Neural progenitor cell (in vitro differentiated cells): ENCODE results near the gene TP63. TPM values are rescaled to one million over a fixed set of nuclear protein-coding genes. Genes with fewer than 3 reads are reported as not detected.

Experiments
- DNase-seq: peaks from one replicate; pipeline ENCODE4 v3.0.0-alpha.2; 2016; ENCODE audit warnings: low spot score
- H2AFZ ChIP-seq: fragments of 200-600 bp; sonication (generic); replicated peaks from 2 replicates; pipeline ENCODE4 v1.6.1; 2016; ENCODE audit warnings: antibody characterized with exemption
- H3F3A ChIP-seq: fragments of 200-600 bp; sonication (generic); 2 replicates; pipeline ENCODE4 v1.6.1; 2016; ENCODE audit warnings: antibody characterized with exemption, low read depth
- H3K27ac ChIP-seq: fragments of 200-600 bp; sonication (generic); 2 replicates; pipeline ENCODE4 v1.5.1; 2016; ENCODE audit warnings: mild to moderate bottlenecking
- H3K27me3 ChIP-seq: fragments of 200-600 bp; sonication (generic); 2 replicates; pipeline ENCODE4 v1.6.1; 2016; ENCODE audit warnings: mild to moderate bottlenecking, moderate library complexity
- H3K36me3 ChIP-seq: fragments of 200-600 bp; sonication (generic); 2 replicates; pipeline ENCODE4 v1.5.1; 2016
- H3K4me1 ChIP-seq: fragments of 200-600 bp; sonication (generic); 2 replicates; pipeline ENCODE4 v1.6.1; 2016; ENCODE audit warnings: mixed run types
- H3K4me2 ChIP-seq: fragments of 200-600 bp; sonication (generic); 2 replicates; pipeline ENCODE4 v1.6.1; 2016
- H3K4me3 ChIP-seq: fragments of 200-600 bp; sonication (generic); 2 replicates; pipeline ENCODE4 v1.5.1; 2016
- H3K79me2 ChIP-seq: fragments of 200-600 bp; sonication (generic); 2 replicates; pipeline ENCODE4 v1.6.1; 2016; ENCODE audit warnings: low read depth
- H3K9ac ChIP-seq: fragments of 200-600 bp; sonication (generic); 2 replicates; pipeline ENCODE4 v1.6.1; 2016
- H3K9me3 ChIP-seq: fragments of 200-600 bp; sonication (generic); 2 replicates; pipeline ENCODE4 v1.5.1; 2016; ENCODE audit warnings: low read depth
- H4K20me1 ChIP-seq: fragments of 200-600 bp; sonication (generic); 2 replicates; pipeline ENCODE4 v1.6.1; 2016; ENCODE audit warnings: low read depth
- H3K27ac Mint-ChIP-seq: 3 replicates; pipeline ENCODE4 v1.8.0; 2021; ENCODE audit warnings: mixed read lengths
- H3K27me3 Mint-ChIP-seq: 2 replicates; pipeline ENCODE4 v1.8.0; 2022; ENCODE audit warnings: low read depth, mild to moderate bottlenecking, inconsistent platforms, moderate library complexity, mixed read lengths; ENCODE audit not compliant: insufficient read depth
- H3K36me3 Mint-ChIP-seq: 3 replicates; pipeline ENCODE4 v1.8.0; 2021; ENCODE audit warnings: mixed read lengths
- H3K4me1 Mint-ChIP-seq: 3 replicates; pipeline ENCODE4 v1.8.0; 2021; ENCODE audit warnings: mixed read lengths
- H3K4me3 Mint-ChIP-seq: 3 replicates; pipeline ENCODE4 v1.8.0; 2021; ENCODE audit warnings: mild to moderate bottlenecking, moderate library complexity, mixed read lengths
- H3K9me3 Mint-ChIP-seq: 3 replicates; pipeline ENCODE4 v1.8.0; 2020; ENCODE audit warnings: mixed read lengths
- CTCF ChIP-seq: fragments of 200-600 bp; sonication (generic); IDR thresholded peaks from 2 replicates; pipeline ENCODE4 v1.5.1; 2017; ENCODE audit warnings: antibody characterized with exemption, mild to moderate bottlenecking
- EZH2 ChIP-seq: fragments of 200-600 bp; sonication (generic); IDR thresholded peaks from 2 replicates; pipeline ENCODE4 v1.6.1; 2017; ENCODE audit warnings: antibody characterized with exemption, mild to moderate bottlenecking, moderate library complexity
- EZH2phosphoT487 ChIP-seq: fragments of 200-600 bp; sonication (generic); IDR thresholded peaks from 2 replicates; pipeline ENCODE4 v1.6.1; 2017; ENCODE audit warnings: antibody characterized with exemption
- total RNA-seq: library from RNA; depleted of rRNA; stranded (reverse); fragments of >200 nt; gene quantifications from 2 replicates; pipeline ENCODE4 v1.2.3, GENCODE V29; 2015; ENCODE audit warnings: low replicate concordance

Gene TP63
- total RNA-seq, 1 donor from 2014 or later, result 0.62 TPM

DNA sequence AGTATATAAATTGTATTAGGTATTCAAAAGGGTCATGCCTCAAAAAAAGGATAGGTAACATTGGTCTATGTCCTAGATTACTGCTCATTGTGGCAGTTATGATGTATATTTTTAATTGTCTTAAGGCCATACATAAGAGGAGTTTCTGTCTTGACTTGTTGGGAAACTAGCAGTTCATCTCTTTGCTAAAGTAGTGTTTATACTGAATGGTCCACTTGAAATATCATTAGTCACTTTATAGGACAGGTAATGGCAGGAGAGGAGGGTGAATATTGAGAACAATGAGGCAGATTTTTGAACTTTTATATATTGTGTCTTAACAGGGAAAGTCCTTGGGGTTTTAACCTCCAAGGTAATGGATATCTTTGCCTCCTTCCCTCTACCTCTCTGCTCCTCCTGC, 58.4 kb downstream of the TP63 start:
- H3K79me2 ChIP-seq, result no peaks in the 10 kb centered on the region
- no peak overlapping the region for H3K27ac ChIP-seq
- Mint-ChIP-seq H3K36me3 (no peaks in the 10 kb centered on the region), H3K9me3 (no peaks in the 10 kb centered on the region), H3K27ac (no peak overlapping the region), H3K27me3 (no peaks in the 10 kb centered on the region), H3K4me3 (no peak overlapping the region), H3K4me1 (no peaks in the 10 kb centered on the region)
- no peaks in the 10 kb centered on the region for H3F3A ChIP-seq
- H2AFZ ChIP-seq, result no peak overlapping the region
- H3K9ac ChIP-seq, result no peak overlapping the region
- TF ChIP-seq EZH2 (no peak), CTCF (no peak), EZH2phosphoT487 (no peak)
- no peaks in the 10 kb centered on the region for H3K9me3 ChIP-seq
- no peaks in the 10 kb centered on the region for H3K27me3 ChIP-seq
- H3K36me3 ChIP-seq, result no peaks in the 10 kb centered on the region
- H4K20me1 ChIP-seq, result no peaks in the 10 kb centered on the region
- peaks cover 4% of the 10 kb centered on the region for H3K4me1 ChIP-seq
- H3K4me2 ChIP-seq, result no peak overlapping the region
- H3K4me3 ChIP-seq, result no peak overlapping the region
- DNase-seq, result no peak

GRCh38 chr3:189690237-189690636, 59.0 kb downstream of the TP63 start:
- peaks cover 3% of the 10 kb centered on the region for H3K4me1 ChIP-seq
- no peak overlapping the region for H3K4me3 ChIP-seq
- H3K9me3 ChIP-seq, result no peaks in the 10 kb centered on the region
- no peaks in the 10 kb centered on the region for H3K36me3 Mint-ChIP-seq
- no peak for DNase-seq
- H3K27me3 Mint-ChIP-seq, result no peaks in the 10 kb centered on the region
- H2AFZ ChIP-seq, result no peak overlapping the region
- TF ChIP-seq EZH2, result no peak
- no peak for TF ChIP-seq EZH2phosphoT487
- TF ChIP-seq CTCF, result no peak
- no peak overlapping the region for H3K27ac ChIP-seq
- no peaks in the 10 kb centered on the region for H3K79me2 ChIP-seq
- no peak overlapping the region for H3K27ac Mint-ChIP-seq
- no peaks in the 10 kb centered on the region for H3F3A ChIP-seq
- H3K36me3 ChIP-seq, result no peaks in the 10 kb centered on the region
- H4K20me1 ChIP-seq, result no peaks in the 10 kb centered on the region
- H3K4me2 ChIP-seq, result no peak overlapping the region
- H3K9ac ChIP-seq, result no peak overlapping the region
- H3K9me3 Mint-ChIP-seq, result no peaks in the 10 kb centered on the region
- H3K4me1 Mint-ChIP-seq, result no peaks in the 10 kb centered on the region
- H3K4me3 Mint-ChIP-seq, result no peak overlapping the region
- no peaks in the 10 kb centered on the region for H3K27me3 ChIP-seq

DNA sequence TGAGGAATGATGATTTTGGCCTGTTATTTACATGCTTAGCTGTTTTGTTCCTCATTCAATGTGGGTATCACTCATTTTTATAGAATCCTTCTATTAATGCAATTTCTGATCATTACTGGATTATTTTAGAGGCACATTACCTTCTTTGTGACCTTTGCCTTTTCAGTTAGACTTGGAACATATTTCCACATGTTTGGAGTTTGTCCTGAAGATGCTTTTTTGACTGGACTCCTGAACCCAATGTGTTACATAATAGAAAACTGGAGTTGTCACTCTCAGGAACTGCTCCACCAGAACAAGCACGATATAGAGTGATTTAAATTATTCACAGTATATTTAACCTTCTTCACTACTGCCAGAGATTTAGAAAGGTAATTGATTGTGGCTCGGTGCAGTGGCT, 59.5 kb downstream of the TP63 start:
- no peak overlapping the region for H3K4me3 ChIP-seq
- H3K27ac Mint-ChIP-seq, result no peak overlapping the region
- H3K27ac ChIP-seq, result no peak overlapping the region
- no peaks in the 10 kb centered on the region for H3K36me3 ChIP-seq
- no peaks in the 10 kb centered on the region for H3K27me3 ChIP-seq
- no peaks in the 10 kb centered on the region for H3K9me3 ChIP-seq
- H3F3A ChIP-seq, result no peaks in the 10 kb centered on the region
- no peak overlapping the region for H2AFZ ChIP-seq
- no peaks in the 10 kb centered on the region for H3K9me3 Mint-ChIP-seq
- DNase-seq, result no peak
- no peak overlapping the region for H3K4me2 ChIP-seq
- no peaks in the 10 kb centered on the region for H3K27me3 Mint-ChIP-seq
- no peak overlapping the region for H3K4me3 Mint-ChIP-seq
- H3K9ac ChIP-seq, result no peak overlapping the region
- no peaks in the 10 kb centered on the region for H3K4me1 Mint-ChIP-seq
- H3K79me2 ChIP-seq, result no peaks in the 10 kb centered on the region
- H3K4me1 ChIP-seq, result no peaks in the 10 kb centered on the region
- no peaks in the 10 kb centered on the region for H3K36me3 Mint-ChIP-seq
- TF ChIP-seq EZH2phosphoT487 (no peak), CTCF (no peak), EZH2 (no peak)
- no peaks in the 10 kb centered on the region for H4K20me1 ChIP-seq

- no peak overlapping the region for H3K9ac ChIP-seq
- no peak overlapping the region for H3K27ac ChIP-seq
- no peaks in the 10 kb centered on the region for H3K9me3 ChIP-seq
- H2AFZ ChIP-seq, result no peak overlapping the region
- no peaks in the 10 kb centered on the region for H4K20me1 ChIP-seq
- H3K27me3 ChIP-seq, result no peaks in the 10 kb centered on the region
- H3K4me2 ChIP-seq, result no peak overlapping the region
- no peak for TF ChIP-seq EZH2
- no peak for TF ChIP-seq CTCF
- no peak for TF ChIP-seq EZH2phosphoT487
- no peaks in the 10 kb centered on the region for H3F3A ChIP-seq
- H3K79me2 ChIP-seq, result no peaks in the 10 kb centered on the region
- H3K27me3 Mint-ChIP-seq, result no peaks in the 10 kb centered on the region
- H3K9me3 Mint-ChIP-seq, result no peaks in the 10 kb centered on the region
- no peaks in the 10 kb centered on the region for H3K36me3 ChIP-seq
- no peak for DNase-seq
- no peak overlapping the region for H3K27ac Mint-ChIP-seq
- no peaks in the 10 kb centered on the region for H3K4me1 ChIP-seq
- no peaks in the 10 kb centered on the region for H3K4me1 Mint-ChIP-seq
- no peaks in the 10 kb centered on the region for H3K36me3 Mint-ChIP-seq
- H3K4me3 ChIP-seq, result no peak overlapping the region
- no peak overlapping the region for H3K4me3 Mint-ChIP-seq
Observed at GRCh38 chr3:189695400-189695799, 64.2 kb downstream of the TP63 start.
